Measurements from ENCODE around the gene TMEM240.
A peak's percentile ranks its signal among the peaks of the same experiment; 100 is the strongest.

TMEM240 gene

GRCh38 chr1:1550087-1550486 lies 9.7 kb upstream of the TMEM240 start:
- H3K27ac ChIP-seq: 0 out of 2 replicates have a peak overlapping the region, but pooled peaks have one; percentile 15
- no peak for TF ChIP-seq CTCF (conservative IDR thresholded peaks at IDR 0.05)

GRCh38 chr1:1548591-1548990 lies 8.2 kb upstream of the TMEM240 start:
- H3K27ac ChIP-seq: no peak overlapping the region
- no peak for TF ChIP-seq CTCF (conservative IDR thresholded peaks at IDR 0.05)

GRCh38 chr1:1547476-1547875 lies 7.1 kb upstream of the TMEM240 start:
- no peak overlapping the region for H3K27ac ChIP-seq

GRCh38 chr1:1547011-1547410 lies 6.6 kb upstream of the TMEM240 start:
- no peak for TF ChIP-seq CTCF (conservative IDR thresholded peaks at IDR 0.05)
- H3K27ac ChIP-seq: peak overlapping the region; percentile 53; the same call in 1 of the 2 replicates

More at GRCh38 chr1:1547476-1547875, 7.1 kb upstream of the TMEM240 start:
- no peak for TF ChIP-seq CTCF (conservative IDR thresholded peaks at IDR 0.05)

- peak overlapping the region; percentile 53 for H3K27ac ChIP-seq
- no peak for TF ChIP-seq CTCF (conservative IDR thresholded peaks at IDR 0.05)
These were observed 5.7 kb upstream of the TMEM240 start for GRCh38 chr1:1545946-1546737.

- peak overlapping the region; percentile 53 for H3K27ac ChIP-seq
These were observed 4.1 kb upstream of the TMEM240 start for GRCh38 chr1:1544544-1544943.

GRCh38 chr1:1543706-1544099 lies 3.3 kb upstream of the TMEM240 start:
- no peak for TF ChIP-seq CTCF (conservative IDR thresholded peaks at IDR 0.05)

More at GRCh38 chr1:1544544-1544943, 4.1 kb upstream of the TMEM240 start:
- no peak for TF ChIP-seq CTCF (conservative IDR thresholded peaks at IDR 0.05)

More at GRCh38 chr1:1543706-1544099, 3.3 kb upstream of the TMEM240 start:
- peak overlapping the region; percentile 53 for H3K27ac ChIP-seq

Data from VCaP (cell line).